H1 (cell line): ENCODE data around the gene ANXA2. TPM values are rescaled to one million over a fixed set of nuclear protein-coding genes. Genes with fewer than 3 reads are reported as not detected.

Experiments
- CTCF ChIA-PET: fragments of 300-600 bp; sonication (Branson Sonifier 250); formaldehyde crosslinking; loops from one replicate; lab custom pipeline; 2021; ENCODE audit not compliant: partially characterized antibody; lab: Charles Lee
- POLR2A ChIA-PET: fragments of 300-600 bp; sonication (Branson Sonifier 250); formaldehyde crosslinking; loops from one replicate; lab custom pipeline; 2021; ENCODE audit warnings: inconsistent platforms; ENCODE audit not compliant: partially characterized antibody; lab: Charles Lee
- DNase-seq, 2 experiments: peaks; one replicate each; pipeline versions ENCODE4 v3.0.0 to v3.0.0-alpha.2; 2010 to 2022; ENCODE audit warnings: low spot score in 2 of 2, low read depth in 1 of 2, mixed read lengths in 1 of 2
- FAIRE-seq: peaks from 2 replicates; lab custom pipeline; 2011; peaks lifted over from hg19 to GRCh38; lab: Jason Lieb, UNC
- H2AFZ ChIP-seq: 2 replicates; pipeline ENCODE4 v1.8.1; 2012; ENCODE audit warnings: low read length, inconsistent platforms
- H2AK5ac ChIP-seq: 2 replicates; pipeline ENCODE4 v1.6.1; 2013; ENCODE audit warnings: low read depth, low read length
- H2BK120ac ChIP-seq: replicated peaks from 2 replicates; pipeline ENCODE3; 2013; ENCODE audit warnings: low read depth, low read length, inconsistent platforms
- H2BK12ac ChIP-seq: 2 replicates; pipeline ENCODE4 v1.6.1; 2013; ENCODE audit warnings: low read depth, low read length
- H2BK15ac ChIP-seq: 2 replicates; pipeline ENCODE4 v1.6.1; 2013; ENCODE audit warnings: low read length
- H2BK20ac ChIP-seq: 2 replicates; pipeline ENCODE4 v1.6.1; 2013; ENCODE audit warnings: low read length
- H2BK5ac ChIP-seq: 2 replicates; pipeline ENCODE4 v1.6.1; 2013; ENCODE audit warnings: low read depth, low read length
- H3K14ac ChIP-seq: 2 replicates; pipeline ENCODE4 v1.6.1; 2013; ENCODE audit warnings: inconsistent platforms; ENCODE audit not compliant: insufficient read length
- H3K18ac ChIP-seq: 2 replicates; pipeline ENCODE4 v1.6.1; 2013; ENCODE audit warnings: low read length; ENCODE audit errors: extremely low read depth
- H3K23ac ChIP-seq: 2 replicates; pipeline ENCODE4 v1.6.1; 2013; ENCODE audit warnings: inconsistent platforms; ENCODE audit not compliant: insufficient read length
- H3K23me2 ChIP-seq: 2 replicates; pipeline ENCODE4 v1.6.1; 2013; ENCODE audit warnings: low read depth, low read length
- H3K27ac ChIP-seq: 2 replicates; pipeline ENCODE4 v1.6.1; 2011; ENCODE audit warnings: low read depth, low read length, inconsistent platforms
- H3K27me3 ChIP-seq, 4 experiments: replicated peaks in 1 of 4; 1 replicate in 1 of 4; 2 replicates in 3 of 4; pipeline versions ENCODE4 v1.6.1 to v1.8.1; 2011 to 2013; ENCODE audit warnings: low read length in 3 of 4, mild to moderate bottlenecking in 3 of 4, inconsistent platforms in 2 of 4, mixed read lengths in 2 of 4, moderate library complexity in 1 of 4; ENCODE audit not compliant: control insufficient read depth in 3 of 4, insufficient read depth in 3 of 4; ENCODE audit errors: extremely low read depth in 1 of 4
- H3K36me3 ChIP-seq, 4 experiments: 2 replicates each; pipeline versions ENCODE4 v1.6.1 to v1.8.1; 2011 to 2013; ENCODE audit warnings: mild to moderate bottlenecking in 4 of 4, low read length in 3 of 4, moderate library complexity in 2 of 4, control low read depth in 1 of 4, inconsistent platforms in 1 of 4; ENCODE audit not compliant: insufficient read depth in 4 of 4, control insufficient read depth in 2 of 4
- H3K4ac ChIP-seq: replicated peaks from 2 replicates; pipeline ENCODE3; 2013; ENCODE audit warnings: low read length, low read depth, mixed read lengths, inconsistent platforms; ENCODE audit not compliant: insufficient read length
- H3K4me1 ChIP-seq, 4 experiments: replicated peaks in 1 of 4; 1 replicate in 1 of 4; 2 replicates in 3 of 4; pipeline versions ENCODE4 v1.6.1 to v1.8.1; 2011 to 2013; ENCODE audit warnings: low read length in 3 of 4, inconsistent platforms in 2 of 4, mixed read lengths in 1 of 4; ENCODE audit not compliant: insufficient read depth in 4 of 4, control insufficient read depth in 3 of 4
- H3K4me2 ChIP-seq, 2 experiments: 2 replicates each; pipeline versions ENCODE4 v1.6.1 to v1.8.1; 2011 to 2013; ENCODE audit warnings: low read depth in 2 of 2, low read length in 2 of 2, control low read depth in 1 of 2, inconsistent platforms in 1 of 2, mild to moderate bottlenecking in 1 of 2; ENCODE audit not compliant: insufficient read depth in 1 of 2
- H3K4me3 ChIP-seq, 4 experiments: fragments of 200-600, 300-600 bp in 1 of 4; sonication (generic), shearing (Covaris generic), sonication (Bioruptor Twin) in 1 of 4; 2 replicates each; pipeline versions ENCODE4 v1.5.1 to v1.8.1; 2011 to 2016; ENCODE audit warnings: low read length in 4 of 4, low read depth in 3 of 4, control low read depth in 2 of 4, inconsistent platforms in 2 of 4, mild to moderate bottlenecking in 2 of 4, mixed read lengths in 1 of 4, moderate library complexity in 1 of 4; ENCODE audit not compliant: insufficient read depth in 2 of 4; ENCODE audit errors: extremely low read depth in 1 of 4
- H3K56ac ChIP-seq: replicated peaks from 2 replicates; pipeline ENCODE3; 2013; ENCODE audit warnings: low read depth, mild to moderate bottlenecking, mixed read lengths, low read length, inconsistent platforms; ENCODE audit not compliant: insufficient read length
- H3K79me1 ChIP-seq: 2 replicates; pipeline ENCODE4 v1.6.1; 2013; ENCODE audit warnings: low read depth, low read length, control low read depth
- H3K79me2 ChIP-seq, 2 experiments: 2 replicates each; pipeline versions ENCODE4 v1.6.1 to v1.8.1; 2012 to 2013; ENCODE audit warnings: low read length in 2 of 2, mild to moderate bottlenecking in 2 of 2, inconsistent platforms in 1 of 2; ENCODE audit not compliant: insufficient read depth in 2 of 2, control insufficient read depth in 1 of 2
- H3K9ac ChIP-seq, 4 experiments: replicated peaks in 1 of 4; 1 replicate in 1 of 4; 2 replicates in 3 of 4; pipeline versions ENCODE4 v1.6.1 to v1.8.1; 2011 to 2013; ENCODE audit warnings: low read depth in 3 of 4, low read length in 3 of 4, control low read depth in 2 of 4, mild to moderate bottlenecking in 2 of 4, moderate library complexity in 2 of 4, inconsistent platforms in 1 of 4; ENCODE audit errors: extremely low read depth in 1 of 4
- H3K9me3 ChIP-seq, 2 experiments: 2 replicates each; pipeline versions ENCODE4 v1.6.1 to v1.8.1; 2012 to 2013; ENCODE audit warnings: mild to moderate bottlenecking in 2 of 2, moderate library complexity in 2 of 2, control low read depth in 1 of 2, inconsistent platforms in 1 of 2, low read depth in 1 of 2, low read length in 1 of 2, mixed read lengths in 1 of 2; ENCODE audit not compliant: insufficient read depth in 2 of 2
- H4K20me1 ChIP-seq, 2 experiments: replicated peaks in 1 of 2; 2 replicates each; pipeline versions ENCODE3 to v1.8.1; 2011 to 2013; ENCODE audit warnings: inconsistent platforms in 2 of 2, low read length in 2 of 2, mild to moderate bottlenecking in 1 of 2; ENCODE audit not compliant: insufficient read depth in 2 of 2, control insufficient read depth in 1 of 2
- H4K5ac ChIP-seq: 2 replicates; pipeline ENCODE4 v1.6.1; 2013; ENCODE audit warnings: low read length, low read depth, mixed read lengths, inconsistent platforms; ENCODE audit not compliant: insufficient read length
- H4K8ac ChIP-seq: 2 replicates; pipeline ENCODE4 v1.8.0; 2013; ENCODE audit warnings: mild to moderate bottlenecking, moderate library complexity, low read length, inconsistent platforms; ENCODE audit not compliant: insufficient read depth; ENCODE audit errors: extremely low read depth
- H4K91ac ChIP-seq: replicated peaks from 2 replicates; pipeline ENCODE3; 2013; ENCODE audit warnings: low read length, mixed read lengths, inconsistent platforms; ENCODE audit not compliant: insufficient read length
- ATF2 ChIP-seq: IDR thresholded peaks from 2 replicates; pipeline ENCODE4 v1.6.1; 2012; ENCODE audit warnings: low read length, inconsistent platforms
- BCL11A ChIP-seq, 2 experiments: IDR thresholded peaks; one replicate each; pipeline ENCODE4 v1.6.1; 2011; ENCODE audit warnings: low read depth in 2 of 2, low read length in 2 of 2, mild to moderate bottlenecking in 2 of 2
- KDM5A ChIP-seq: fragments of 200-600 bp; IDR thresholded peaks from 2 replicates; pipeline ENCODE4 v1.7.1; 2012; ENCODE audit warnings: mild to moderate bottlenecking, low read length, inconsistent platforms, mixed read lengths
- POLR2AphosphoS5 ChIP-seq: IDR thresholded peaks from 2 replicates; pipeline ENCODE4 v1.6.1; 2011; ENCODE audit warnings: low read depth, low read length
- RAD21 ChIP-seq, 2 experiments: IDR thresholded peaks in 1 of 2; conservative IDR thresholded peaks in 1 of 2; 2 replicates each; pipeline ENCODE4 v1.6.1; 2011; ENCODE audit warnings: low read depth in 2 of 2, low read length in 2 of 2, improper control_type of control experiment in 1 of 2, inconsistent platforms in 1 of 2, mild to moderate bottlenecking in 1 of 2, moderate library complexity in 1 of 2
- SAP30 ChIP-seq: fragments of 300-600 bp; sonication (generic); IDR thresholded peaks from 2 replicates; pipeline ENCODE4 v1.7.1; 2012; ENCODE audit warnings: low read length, moderate library complexity, mild to moderate bottlenecking, inconsistent platforms; ENCODE audit not compliant: insufficient read depth, insufficient replicate concordance
- TCF12 ChIP-seq: IDR thresholded peaks from 2 replicates; pipeline ENCODE4 v1.6.1; 2011; ENCODE audit warnings: low read depth, mild to moderate bottlenecking, low read length
- USF2 ChIP-seq: IDR thresholded peaks from 2 replicates; pipeline ENCODE4 v1.6.1; 2011; ENCODE audit warnings: low read length, improper control_type of control experiment
- WGBS, 2 experiments: shearing (Covaris generic) in 1 of 2; methylation state at CpG; one replicate each; pipeline versions ENCODE4 v1.1.6 to v1.1.7; 2013 to 2015; ENCODE audit warnings: low lambda C conversion rate in 2 of 2, mixed read lengths in 2 of 2, inconsistent platforms in 1 of 2, low coverage in 1 of 2, missing lambda C conversion rate in 1 of 2; ENCODE audit not compliant: insufficient replicate concordance in 2 of 2, insufficient coverage in 1 of 2, insufficient read length in 1 of 2; ENCODE audit errors: extremely low coverage in 1 of 2, missing lambda C conversion rate in 1 of 2; 5-methylcytosine and 5-hydroxymethylcytosine counted together
- polyA plus RNA-seq, 7 experiments: library from polyadenylated mRNA; depleted of rRNA in 3 of 7; stranded (reverse) in 5 of 7; unstranded in 2 of 7; fragments of >200 nt in 5 of 7; fragments of 200-250 nt in 2 of 7; gene quantifications; 1 replicate in 5 of 7; 2 replicates in 1 of 7; 4 replicates in 1 of 7; pipeline versions ENCODE4 v1.2.1 to v1.2.3, GENCODE V29; 2011 to 2013; ENCODE audit warnings: missing spikeins in 2 of 7, mixed read lengths in 2 of 7
- total RNA-seq: library from RNA; stranded (reverse); fragmentation: NEBNext Ultra II Directional; extraction: Animal tissue kit (Norgen Biotek cat#: 25700); gene quantifications from 2 replicates; pipeline ENCODE4 v1.2.1, GENCODE V29; 2021

ANXA2 gene
- total and polyA plus RNA-seq, 2 of the 8 experiments (the other 6 are each of a cell fraction or from before 2014, with no cell fraction given): 178 to 217 TPM

GRCh38 chr15:60406513-60407414 is 9.0 kb upstream of the ANXA2 start:
- H3K79me2 ChIP-seq: no peaks in the 10 kb centered on the region
- H3K4me3 ChIP-seq: no peak overlapping the region
- H3K36me3 ChIP-seq: no peaks in the 10 kb centered on the region
- H3K4me2 ChIP-seq: no peak overlapping the region
- ChIA-PET CTCF (interaction anchor here (0.7 to 1.9 kb wide), 7 partner anchors 8 to 213 kb away, joined by 3 to 6 read pairs (median 4); no protein-coding TSS in a partner anchor), POLR2A (interaction anchor here (1.2 to 2.8 kb wide), 3 partner anchors 9 to 12 kb away, joined by 3 to 12 read pairs (median 8); partner anchors contain the start of gene ANXA2)
- no peak overlapping the region for H2AK5ac ChIP-seq
- H3K27ac ChIP-seq: no peak overlapping the region
- no peaks in the 10 kb centered on the region for H3K4me1 ChIP-seq
- H2BK12ac ChIP-seq: no peak overlapping the region
- no peaks in the 10 kb centered on the region for H3K9me3 ChIP-seq
- H3K4ac ChIP-seq: no peak overlapping the region
- H3K23ac ChIP-seq: no peak overlapping the region
- no peak for DNase-seq
- no peak overlapping the region for H3K56ac ChIP-seq
- no peak overlapping the region for H4K8ac ChIP-seq
- H3K79me1 ChIP-seq: no peaks in the 10 kb centered on the region
- no peak for FAIRE-seq
- no peak overlapping the region for H2BK15ac ChIP-seq
- H3K18ac ChIP-seq: no peak overlapping the region
- no peak overlapping the region for H2BK20ac ChIP-seq
- peak overlapping the region; percentile 35; the same call in 1 of the 2 replicates for H2AFZ ChIP-seq
- no peaks in the 10 kb centered on the region for H4K20me1 ChIP-seq
- H4K5ac ChIP-seq: no peak overlapping the region
- WGBS, 2 experiments: 73% methylated on average over 2 of the region's 2 CpGs; no CpG with 5 or more reads in 1 of the 2 experiments
- H3K27me3 ChIP-seq: no peaks in the 10 kb centered on the region
- H2BK5ac ChIP-seq: no peak overlapping the region
- no peak overlapping the region for H3K14ac ChIP-seq
- no peak overlapping the region for H3K9ac ChIP-seq
- no peaks in the 10 kb centered on the region for H3K23me2 ChIP-seq
- H2BK120ac ChIP-seq: no peak overlapping the region
- peak overlapping the region; percentile 35 for H4K91ac ChIP-seq
- no peak for TF ChIP-seq POLR2AphosphoS5
- no peak for TF ChIP-seq SAP30
- TF ChIP-seq ATF2: no peak
- no peak for TF ChIP-seq BCL11A (IDR thresholded peaks at IDR 0.05; ENCODE audit: low read depth in 2 of 2, low read length in 2 of 2)
- no peak for TF ChIP-seq KDM5A
- no peak for TF ChIP-seq USF2
- no peak for TF ChIP-seq TCF12
- no peak for TF ChIP-seq RAD21 (IDR thresholded peaks at IDR 0.05 in 1 of 2, conservative IDR thresholded peaks at IDR 0.05 in 1 of 2; ENCODE audit: low read depth in 2 of 2, low read length in 2 of 2)
